Measurements from ENCODE around the gene SGPP2. TPM values are rescaled to one million over a fixed set of nuclear protein-coding genes. Genes with fewer than 3 reads are reported as not detected.

The SGPP2 gene
- total RNA-seq, 2 donors from 2014 or later = 0.28 TPM; not detected in 1

DNA sequence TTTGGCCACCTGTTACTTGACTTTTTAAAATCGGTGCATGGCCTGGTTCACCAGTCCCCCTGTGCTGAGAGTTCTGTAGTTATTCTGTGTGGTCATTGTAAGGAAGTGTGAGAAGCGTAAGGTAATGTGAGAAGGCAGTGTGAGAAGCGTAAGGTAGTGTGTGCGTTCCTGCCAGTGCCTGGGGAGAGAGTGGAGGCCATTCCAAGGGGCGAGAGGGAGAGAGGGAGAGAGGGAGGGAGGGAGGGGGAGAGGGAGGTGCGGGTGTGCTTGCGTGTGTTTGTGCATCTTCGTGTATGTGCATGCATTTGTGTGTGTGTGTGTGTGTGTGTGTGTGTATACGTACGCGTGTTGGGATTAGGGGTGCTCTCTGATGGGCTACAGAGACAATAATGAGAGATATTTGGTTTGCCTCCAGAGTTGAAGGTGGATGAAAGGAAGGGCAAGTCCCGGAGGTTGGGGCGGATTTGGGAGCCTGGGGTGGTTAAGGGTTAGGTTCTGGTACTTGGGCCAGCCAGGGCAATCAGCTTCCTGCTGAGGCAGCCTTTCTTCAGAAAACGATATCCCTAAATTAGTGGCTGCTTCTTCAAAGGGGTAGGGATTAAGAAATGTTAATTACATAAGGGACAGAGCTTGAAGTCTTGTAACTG, 53.7 kb downstream of the SGPP2 start:
- H3K27ac ChIP-seq = no peak overlapping the region
- H3K9me3 ChIP-seq = no peaks in the 10 kb centered on the region
- no peak for DNase-seq (ENCODE audit: low spot score)
- H3K27me3 ChIP-seq (replicated peaks; ENCODE audit: insufficient read depth) = no peaks in the 10 kb centered on the region
- TF ChIP-seq, protein P1, sequence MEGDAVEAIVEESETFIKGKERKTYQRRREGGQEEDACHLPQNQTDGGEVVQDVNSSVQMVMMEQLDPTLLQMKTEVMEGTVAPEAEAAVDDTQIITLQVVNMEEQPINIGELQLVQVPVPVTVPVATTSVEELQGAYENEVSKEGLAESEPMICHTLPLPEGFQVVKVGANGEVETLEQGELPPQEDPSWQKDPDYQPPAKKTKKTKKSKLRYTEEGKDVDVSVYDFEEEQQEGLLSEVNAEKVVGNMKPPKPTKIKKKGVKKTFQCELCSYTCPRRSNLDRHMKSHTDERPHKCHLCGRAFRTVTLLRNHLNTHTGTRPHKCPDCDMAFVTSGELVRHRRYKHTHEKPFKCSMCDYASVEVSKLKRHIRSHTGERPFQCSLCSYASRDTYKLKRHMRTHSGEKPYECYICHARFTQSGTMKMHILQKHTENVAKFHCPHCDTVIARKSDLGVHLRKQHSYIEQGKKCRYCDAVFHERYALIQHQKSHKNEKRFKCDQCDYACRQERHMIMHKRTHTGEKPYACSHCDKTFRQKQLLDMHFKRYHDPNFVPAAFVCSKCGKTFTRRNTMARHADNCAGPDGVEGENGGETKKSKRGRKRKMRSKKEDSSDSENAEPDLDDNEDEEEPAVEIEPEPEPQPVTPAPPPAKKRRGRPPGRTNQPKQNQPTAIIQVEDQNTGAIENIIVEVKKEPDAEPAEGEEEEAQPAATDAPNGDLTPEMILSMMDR (IDR thresholded peaks at IDR 0.05) = no peak
- no peak for ATAC-seq (ENCODE audit: insufficient number of reproducible peaks, low FRiP score, low read depth)
- no peak overlapping the region for H3K4me3 ChIP-seq
- H3K4me1 ChIP-seq (ENCODE audit: control insufficient read depth in 1 of 2, low read depth in 2 of 2) = no peaks in the 10 kb centered on the region
- H3K36me3 ChIP-seq = no peaks in the 10 kb centered on the region

GRCh38 chr2:222479859-222480258, 55.5 kb downstream of the SGPP2 start:
- no peak for DNase-seq (ENCODE audit: low spot score)
- H3K9me3 ChIP-seq = no peaks in the 10 kb centered on the region
- H3K36me3 ChIP-seq = no peaks in the 10 kb centered on the region
- TF ChIP-seq, protein P1 (IDR thresholded peaks at IDR 0.05) = no peak
- no peak for ATAC-seq (ENCODE audit: insufficient number of reproducible peaks, low FRiP score, low read depth)
- no peaks in the 10 kb centered on the region for H3K27me3 ChIP-seq (replicated peaks; ENCODE audit: insufficient read depth)
- H3K4me1 ChIP-seq (ENCODE audit: control insufficient read depth in 1 of 2, low read depth in 2 of 2) = no peaks in the 10 kb centered on the region
- H3K4me3 ChIP-seq = no peak overlapping the region
- H3K27ac ChIP-seq = no peak overlapping the region

GRCh38 chr2:222480497-222480896, 56.2 kb downstream of the SGPP2 start:
- TF ChIP-seq, protein P1 (IDR thresholded peaks at IDR 0.05) = no peak
- Histone ChIP-seq H3K27me3 (replicated peaks; ENCODE audit: insufficient read depth) (no peaks in the 10 kb centered on the region), H3K4me3 (no peak overlapping the region), H3K27ac (no peak overlapping the region), H3K9me3 (no peaks in the 10 kb centered on the region), H3K4me1 (ENCODE audit: control insufficient read depth in 1 of 2, low read depth in 2 of 2) (no peaks in the 10 kb centered on the region), H3K36me3 (no peaks in the 10 kb centered on the region)
- ATAC-seq (ENCODE audit: insufficient number of reproducible peaks, low FRiP score, low read depth) = no peak
- no peak for DNase-seq (ENCODE audit: low spot score)

DNA sequence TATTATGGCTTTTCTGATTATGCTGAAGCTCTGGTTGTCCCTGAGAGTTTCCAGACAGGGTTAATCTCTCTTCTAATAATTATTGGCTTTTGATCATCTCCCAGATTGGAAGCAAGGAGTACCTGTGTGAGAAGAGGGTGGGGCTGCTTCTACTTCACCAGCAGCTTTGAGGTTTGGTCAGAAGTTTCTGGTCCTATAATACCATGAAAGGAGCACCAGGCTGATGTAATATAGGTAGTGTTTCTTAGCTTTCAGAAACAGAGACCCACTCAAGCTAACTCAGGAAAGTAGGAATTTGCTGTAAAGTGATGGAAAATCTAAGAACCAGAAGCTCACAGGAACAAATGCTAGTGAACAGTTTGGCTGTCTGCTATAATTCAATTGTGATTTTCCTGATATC, 57.6 kb downstream of the SGPP2 start:
- H3K4me3 ChIP-seq = no peak overlapping the region
- no peak overlapping the region for H3K27ac ChIP-seq
- no peaks in the 10 kb centered on the region for H3K4me1 ChIP-seq (ENCODE audit: control insufficient read depth in 1 of 2, low read depth in 2 of 2)
- H3K9me3 ChIP-seq = no peaks in the 10 kb centered on the region
- H3K36me3 ChIP-seq = no peaks in the 10 kb centered on the region
- ATAC-seq (ENCODE audit: insufficient number of reproducible peaks, low FRiP score, low read depth) = no peak
- H3K27me3 ChIP-seq (replicated peaks; ENCODE audit: insufficient read depth) = no peaks in the 10 kb centered on the region
- no peak for DNase-seq (ENCODE audit: low spot score)
- TF ChIP-seq, protein P1 (IDR thresholded peaks at IDR 0.05) = no peak

- Histone ChIP-seq H3K9me3 (no peaks in the 10 kb centered on the region), H3K27ac (no peak overlapping the region), H3K27me3 (replicated peaks; ENCODE audit: insufficient read depth) (no peaks in the 10 kb centered on the region), H3K4me3 (no peak overlapping the region), H3K4me1 (ENCODE audit: control insufficient read depth in 1 of 2, low read depth in 2 of 2) (no peaks in the 10 kb centered on the region), H3K36me3 (no peaks in the 10 kb centered on the region)
- TF ChIP-seq, protein P1 (IDR thresholded peaks at IDR 0.05) = no peak
- no peak for ATAC-seq (ENCODE audit: insufficient number of reproducible peaks, low FRiP score, low read depth)
- DNase-seq (ENCODE audit: low spot score) = no peak
These were observed 59.2 kb downstream of the SGPP2 start for GRCh38 chr2:222483513-222484039.
